ENCODE measurements around the gene PIF1.

Gene PIF1

DNA sequence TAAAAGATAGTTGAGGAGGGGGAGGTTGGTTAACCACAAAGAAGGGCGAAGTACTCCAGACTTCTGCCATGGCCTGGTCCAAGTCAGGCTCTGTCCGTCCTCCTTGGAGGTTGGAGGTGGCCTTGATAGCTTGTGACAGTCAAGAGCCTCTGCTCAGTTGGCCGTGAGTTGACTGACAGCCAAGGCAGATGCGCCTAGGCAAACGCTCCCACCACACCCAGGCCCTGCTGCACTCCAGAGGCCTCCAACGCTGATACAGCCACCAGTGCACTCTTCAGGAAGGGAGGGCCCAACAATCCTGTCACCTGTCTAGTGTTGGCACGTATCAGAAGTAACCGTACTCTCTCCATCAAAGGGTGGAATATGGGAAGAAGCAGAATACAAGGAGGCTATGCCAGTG is 59.4 kb downstream of the PIF1 start:
- Histone ChIP-seq H3K27me3 (ENCODE audit: control insufficient read depth, low read length) (peaks cover 4% of the 10 kb centered on the region; the same call in 1 of the 2 replicates), H4K20me1 (ENCODE audit: control insufficient read depth, insufficient read depth, low read depth, low read length) (no peaks in the 10 kb centered on the region), H3K4me1 (ENCODE audit: control insufficient read depth, low read length) (no peaks in the 10 kb centered on the region), H3K4me2 (ENCODE audit: low read length) (no peak overlapping the region), H3K36me3 (ENCODE audit: control insufficient read depth, low read length) (no peaks in the 10 kb centered on the region), H3F3A (ENCODE audit: control insufficient read depth, insufficient read depth) (no peaks in the 10 kb centered on the region), H3K79me2 (ENCODE audit: control insufficient read depth, low read length) (no peaks in the 10 kb centered on the region), H3K4me3 (ENCODE audit: low read length) (no peak overlapping the region), H3K9me3 (ENCODE audit: control insufficient read depth, insufficient read depth, low read length) (no peaks in the 10 kb centered on the region), H3K27ac (ENCODE audit: low read depth, low read length) (no peak overlapping the region), H3K9me2 (replicated peaks; ENCODE audit: control insufficient read depth, low read length) (no peaks in the 10 kb centered on the region)
- TF ChIP-seq, protein P1, sequence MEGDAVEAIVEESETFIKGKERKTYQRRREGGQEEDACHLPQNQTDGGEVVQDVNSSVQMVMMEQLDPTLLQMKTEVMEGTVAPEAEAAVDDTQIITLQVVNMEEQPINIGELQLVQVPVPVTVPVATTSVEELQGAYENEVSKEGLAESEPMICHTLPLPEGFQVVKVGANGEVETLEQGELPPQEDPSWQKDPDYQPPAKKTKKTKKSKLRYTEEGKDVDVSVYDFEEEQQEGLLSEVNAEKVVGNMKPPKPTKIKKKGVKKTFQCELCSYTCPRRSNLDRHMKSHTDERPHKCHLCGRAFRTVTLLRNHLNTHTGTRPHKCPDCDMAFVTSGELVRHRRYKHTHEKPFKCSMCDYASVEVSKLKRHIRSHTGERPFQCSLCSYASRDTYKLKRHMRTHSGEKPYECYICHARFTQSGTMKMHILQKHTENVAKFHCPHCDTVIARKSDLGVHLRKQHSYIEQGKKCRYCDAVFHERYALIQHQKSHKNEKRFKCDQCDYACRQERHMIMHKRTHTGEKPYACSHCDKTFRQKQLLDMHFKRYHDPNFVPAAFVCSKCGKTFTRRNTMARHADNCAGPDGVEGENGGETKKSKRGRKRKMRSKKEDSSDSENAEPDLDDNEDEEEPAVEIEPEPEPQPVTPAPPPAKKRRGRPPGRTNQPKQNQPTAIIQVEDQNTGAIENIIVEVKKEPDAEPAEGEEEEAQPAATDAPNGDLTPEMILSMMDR (IDR thresholded peaks at IDR 0.05; ENCODE audit: low read depth, low read length, poor library complexity, severe bottlenecking) = no peak
- TF ChIP-seq EZH2phosphoT487 (IDR thresholded peaks at IDR 0.05; ENCODE audit: borderline replicate concordance, low read length) = no peak
